Activated CD4-positive, alpha-beta T cell treated with anti-CD3 and anti-CD28 coated beads for 24 hours (primary cell): Measurements from ENCODE around the gene DHRS4L2.

Experiments
- DNase-seq, 2 donors: peaks; one replicate each; pipeline ENCODE4 v3.0.0-alpha.2; 2020; ENCODE audit warnings: low read depth in 2 of 2

The DHRS4L2 gene

GRCh38 chr14:24053548-24054323 is 65.0 kb downstream of the DHRS4L2 start:
- no peak for DNase-seq

DNA sequence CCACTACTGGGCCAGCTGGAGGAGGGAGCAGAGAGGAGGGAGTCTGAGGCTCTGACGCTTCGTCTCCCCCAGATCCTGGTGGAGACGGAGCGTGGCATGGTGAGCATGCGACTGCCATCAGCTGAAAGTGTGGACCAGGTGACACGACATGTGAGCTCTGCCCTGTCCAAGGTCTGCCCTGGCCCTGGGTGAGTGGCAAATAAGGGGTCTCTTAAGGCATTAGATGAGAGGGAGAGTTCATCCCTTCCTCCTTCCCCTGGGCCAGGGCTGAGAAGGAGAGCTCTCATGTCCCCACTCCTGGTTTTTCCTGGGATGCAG is 65.6 kb downstream of the DHRS4L2 start:
- DNase-seq, result no peak

- DNase-seq, result no peak
Measured at GRCh38 chr14:24054646-24055045, 65.9 kb downstream of the DHRS4L2 start.
